AG09309 (cell line): ENCODE results near the gene HMGN4.
A peak's percentile ranks its signal among the peaks of the same experiment; 100 is the strongest.

ENCODE experiments used
- DNase-seq: peaks from one replicate; pipeline ENCODE4 v3.0.0-alpha.2; 2010; ENCODE audit warnings: low read depth
- H3K4me3 ChIP-seq: 2 replicates; pipeline ENCODE4 v1.5.1; 2011; ENCODE audit warnings: mild to moderate bottlenecking, low read depth, low read length, moderate library complexity; ENCODE audit not compliant: control insufficient read depth
- TF ChIP-seq, protein P1 (sequence below): IDR thresholded peaks from 2 replicates; pipeline ENCODE4 v1.5.1; 2011; ENCODE audit warnings: mild to moderate bottlenecking, low read depth, low read length, inconsistent platforms; ENCODE audit not compliant: insufficient read depth, control insufficient read depth; ENCODE audit errors: missing control alignments

The HMGN4 gene

DNA sequence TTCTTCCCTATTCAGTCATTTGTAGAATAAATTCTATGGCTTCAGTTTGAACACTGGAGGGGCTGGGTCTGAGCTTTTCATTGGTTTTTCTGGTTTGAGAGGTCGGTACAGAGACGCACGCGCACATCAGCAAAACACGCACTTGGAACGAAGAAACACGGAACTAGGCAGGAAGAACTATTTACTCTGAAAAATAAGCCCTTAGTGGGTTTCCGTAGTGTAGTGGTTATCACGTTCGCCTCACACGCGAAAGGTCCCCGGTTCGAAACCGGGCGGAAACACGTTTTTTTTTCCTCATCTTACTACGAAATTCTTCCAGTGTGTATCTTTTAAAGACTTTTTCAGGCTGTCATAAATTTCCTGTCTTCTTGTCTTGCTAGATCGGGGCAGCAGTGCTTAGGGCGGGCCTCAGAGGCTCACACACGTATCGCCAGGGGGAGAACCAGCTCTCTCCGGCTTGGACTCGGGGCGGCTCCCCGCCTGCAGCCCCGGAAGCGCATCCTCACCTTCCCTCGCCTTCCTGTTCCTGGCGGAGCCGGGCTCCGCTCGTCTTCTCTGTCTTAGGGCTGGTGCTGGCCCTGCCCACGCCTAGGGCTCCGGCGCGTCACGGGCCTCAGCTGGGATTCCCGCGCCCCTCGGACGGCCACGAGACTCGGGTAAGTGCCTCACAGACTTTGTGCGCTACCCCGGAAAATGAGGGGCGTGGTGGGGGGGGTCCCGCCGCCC is at the start of gene HMGN4:
Gene HMGN4, plus strand, starts transcription at position 521 of the 726 bp plus-strand sequence. CDS start 6,841 bp downstream, outside the sequence.
- DNase-seq: peak; percentile 68
- TF ChIP-seq, protein P1, sequence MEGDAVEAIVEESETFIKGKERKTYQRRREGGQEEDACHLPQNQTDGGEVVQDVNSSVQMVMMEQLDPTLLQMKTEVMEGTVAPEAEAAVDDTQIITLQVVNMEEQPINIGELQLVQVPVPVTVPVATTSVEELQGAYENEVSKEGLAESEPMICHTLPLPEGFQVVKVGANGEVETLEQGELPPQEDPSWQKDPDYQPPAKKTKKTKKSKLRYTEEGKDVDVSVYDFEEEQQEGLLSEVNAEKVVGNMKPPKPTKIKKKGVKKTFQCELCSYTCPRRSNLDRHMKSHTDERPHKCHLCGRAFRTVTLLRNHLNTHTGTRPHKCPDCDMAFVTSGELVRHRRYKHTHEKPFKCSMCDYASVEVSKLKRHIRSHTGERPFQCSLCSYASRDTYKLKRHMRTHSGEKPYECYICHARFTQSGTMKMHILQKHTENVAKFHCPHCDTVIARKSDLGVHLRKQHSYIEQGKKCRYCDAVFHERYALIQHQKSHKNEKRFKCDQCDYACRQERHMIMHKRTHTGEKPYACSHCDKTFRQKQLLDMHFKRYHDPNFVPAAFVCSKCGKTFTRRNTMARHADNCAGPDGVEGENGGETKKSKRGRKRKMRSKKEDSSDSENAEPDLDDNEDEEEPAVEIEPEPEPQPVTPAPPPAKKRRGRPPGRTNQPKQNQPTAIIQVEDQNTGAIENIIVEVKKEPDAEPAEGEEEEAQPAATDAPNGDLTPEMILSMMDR: no peak
- H3K4me3 ChIP-seq: peak within 1 kb of the TSS; percentile 95

DNA sequence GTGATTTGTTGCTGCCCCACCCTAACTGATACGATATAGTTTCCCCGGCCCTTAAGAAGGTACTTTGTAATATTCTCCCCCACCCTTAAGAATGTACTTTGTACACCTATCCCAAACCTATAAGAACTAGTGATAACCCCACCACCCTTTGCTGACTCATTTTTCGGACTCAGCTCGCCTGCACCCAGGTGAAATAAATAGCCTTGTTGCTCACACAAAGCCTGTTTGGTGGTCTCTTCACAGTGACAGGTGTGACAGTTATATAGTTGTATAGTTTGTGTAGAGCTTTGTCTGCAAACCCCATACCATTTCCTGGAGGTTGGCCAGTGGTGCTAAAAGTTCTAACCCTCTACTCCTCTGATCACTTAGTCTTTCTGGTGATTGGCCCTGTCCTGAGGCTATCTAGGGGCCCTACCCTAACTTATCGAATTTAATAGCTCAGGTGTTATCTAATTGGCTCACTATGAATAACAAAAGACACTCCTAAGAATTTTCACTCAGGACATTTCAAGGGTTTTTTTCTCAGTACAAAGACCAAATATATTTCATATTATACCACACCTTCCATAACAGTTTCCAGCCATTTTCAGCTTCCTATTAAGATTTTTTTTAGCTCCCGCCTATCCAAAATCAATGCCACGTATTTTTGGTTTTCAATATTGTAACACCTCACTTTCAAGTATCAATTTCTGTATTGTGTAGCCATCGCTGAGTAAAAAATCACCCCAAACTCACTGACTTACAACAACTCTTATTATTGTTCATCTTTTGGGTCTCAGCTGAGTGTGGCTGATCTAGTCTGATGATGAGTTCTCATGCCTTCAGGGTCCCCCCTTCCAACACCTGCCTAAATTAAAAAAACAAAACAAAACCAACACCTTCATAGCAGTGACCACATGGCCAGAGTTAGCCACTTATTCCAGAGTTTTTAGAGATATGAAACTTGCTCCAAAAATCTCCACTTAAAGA is 47.9 kb upstream of the HMGN4 start:
- TF ChIP-seq, protein P1: no peak
- H3K4me3 ChIP-seq: no peak overlapping the region
- DNase-seq: no peak

DNA sequence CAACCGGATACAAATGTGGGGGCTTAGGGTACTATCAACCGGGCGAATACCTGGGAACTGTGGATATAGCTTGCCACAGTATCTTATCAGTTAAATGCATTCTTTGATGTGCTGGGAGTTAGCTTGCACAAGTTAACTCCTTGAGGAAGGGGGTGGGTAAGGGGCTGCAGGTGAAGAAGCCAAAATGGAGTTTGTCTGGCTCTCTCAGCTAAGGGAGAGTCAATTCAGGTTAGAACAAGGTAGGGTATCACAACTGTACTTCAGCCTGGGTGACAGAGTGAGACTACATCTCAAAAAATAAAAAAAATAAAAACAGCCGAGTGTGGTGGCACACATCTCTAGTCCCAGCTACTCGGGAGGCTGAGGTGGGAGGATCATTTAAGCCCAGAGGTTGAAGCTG is 46.6 kb upstream of the HMGN4 start:
- no peak for DNase-seq
- TF ChIP-seq, protein P1: no peak
- H3K4me3 ChIP-seq: no peak overlapping the region

DNA sequence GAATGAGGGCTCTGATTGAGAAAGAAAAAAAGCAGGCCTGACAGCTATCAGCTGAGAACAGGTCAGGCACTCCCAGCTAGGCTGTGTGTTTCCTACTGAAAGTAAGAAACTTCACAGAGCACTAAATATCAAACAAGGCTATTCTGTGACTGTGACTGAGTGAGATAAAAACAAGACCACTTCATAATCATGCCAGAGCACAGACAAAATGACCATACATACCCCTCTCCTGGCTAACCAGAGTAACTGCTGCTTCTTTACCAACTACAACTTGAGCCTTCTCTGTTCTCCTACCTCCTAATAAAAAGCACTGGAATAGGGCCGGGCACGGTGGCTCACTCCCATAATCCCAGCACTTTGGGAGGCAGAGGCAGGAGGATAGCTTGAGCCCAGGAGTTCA is 44.9 kb upstream of the HMGN4 start:
- TF ChIP-seq, protein P1: peak; percentile 24
- no peak overlapping the region for H3K4me3 ChIP-seq
- peak; percentile 4 for DNase-seq

DNA sequence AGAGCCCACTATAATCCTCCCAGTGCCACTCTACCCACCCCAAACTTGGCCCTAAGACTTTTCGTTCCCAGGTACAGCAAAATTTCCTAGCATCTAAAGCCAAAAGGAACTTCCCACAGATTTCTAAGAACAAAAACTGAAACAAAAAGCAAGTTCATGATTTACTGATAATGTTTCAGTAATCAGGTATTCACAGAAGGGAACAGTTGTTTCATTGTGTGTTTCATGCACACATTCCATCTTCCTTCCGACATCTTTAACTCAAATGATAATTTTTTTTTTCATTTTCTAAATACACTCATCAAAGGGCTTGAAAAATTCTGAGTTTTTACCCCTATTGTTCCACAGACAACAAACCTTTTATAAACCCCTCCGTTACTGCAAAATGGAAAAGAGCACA is 44.0 kb upstream of the HMGN4 start:
- H3K4me3 ChIP-seq: no peak overlapping the region
- DNase-seq: no peak
- TF ChIP-seq, protein P1: no peak

DNA sequence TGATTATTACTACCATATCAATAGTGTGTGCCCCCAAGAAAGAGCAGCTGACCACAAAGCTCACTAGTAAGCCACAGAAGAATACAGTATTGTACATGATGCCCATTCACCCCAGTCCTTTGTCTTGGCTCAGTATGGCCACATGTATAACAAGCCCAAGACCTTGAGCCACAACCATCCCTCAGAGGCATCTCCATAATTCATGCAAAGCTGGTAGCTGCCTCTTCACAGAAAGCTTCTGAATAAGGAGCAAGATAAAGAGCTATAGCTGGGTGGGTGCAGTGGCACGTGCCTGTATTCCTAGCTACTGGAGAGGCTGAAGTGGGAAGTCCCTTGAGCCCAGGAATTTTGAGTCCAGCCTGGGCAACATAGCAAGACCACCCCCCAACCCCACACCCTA is 42.9 kb upstream of the HMGN4 start:
- TF ChIP-seq, protein P1: no peak
- DNase-seq: no peak
- H3K4me3 ChIP-seq: no peak overlapping the region
